Peyer's patch (tissue), 4 donors: ENCODE results near the gene SLC9A3. TPM values are rescaled to one million over a fixed set of nuclear protein-coding genes. Genes with fewer than 3 reads are reported as not detected.
"Not testable (repeated sequence)": the region's sequence is repeated elsewhere in the genome, so short reads cannot be mapped to it uniquely, and the experiment has no call there.

Experiments
- DNase-seq, 3 donors: peaks; one replicate each; pipeline ENCODE4 v3.0.0-alpha.2; 2017 to 2019
- H3K27ac ChIP-seq, 4 donors: fragments of 200-600 bp; sonication (generic); one replicate each; pipeline ENCODE4 v1.5.1; 2016 to 2019
- H3K27me3 ChIP-seq, 2 donors: fragments of 200-600 bp; sonication (generic); one replicate each; pipeline ENCODE4 v1.5.1; 2019
- H3K36me3 ChIP-seq, 3 donors: fragments of 200-600 bp; sonication (generic); one replicate each; pipeline ENCODE4 v1.5.1; 2016 to 2019
- H3K4me1 ChIP-seq, 4 donors: fragments of 200-600 bp; sonication (generic); one replicate each; pipeline ENCODE4 v1.5.1; 2016 to 2019
- H3K4me3 ChIP-seq, 4 donors: fragments of 200-600 bp; sonication (generic); 1 replicate in 3 of 4; 2 replicates in 1 of 4; pipeline ENCODE4 v1.5.1; 2016 to 2019; ENCODE audit warnings: mild to moderate bottlenecking in 1 of 4
- H3K9me3 ChIP-seq, 4 donors: fragments of 200-600 bp; sonication (generic); one replicate each; pipeline ENCODE4 v1.5.1; 2016 to 2019; ENCODE audit warnings: mild to moderate bottlenecking in 1 of 4
- CTCF ChIP-seq, 6 experiments: fragments of 450-650 bp in 4 of 6; fragments of 200-600 bp in 2 of 6; sonication (generic) in 1 of 6; IDR thresholded peaks; one replicate each; pipeline ENCODE4 v1.5.1; 2017 to 2019; ENCODE audit warnings: antibody characterized with exemption in 6 of 6, mild to moderate bottlenecking in 3 of 6, moderate library complexity in 1 of 6
- POLR2A ChIP-seq, 2 donors: fragments of 450-650 bp; IDR thresholded peaks; one replicate each; pipeline ENCODE4 v1.5.1; 2017; ENCODE audit warnings: antibody characterized with exemption in 2 of 2, mild to moderate bottlenecking in 2 of 2, moderate library complexity in 2 of 2
- total RNA-seq, 4 donors: library from RNA; depleted of rRNA; stranded (reverse); fragments of >200 nt; gene quantifications; one replicate each; pipeline ENCODE4 v1.1.0, GENCODE V29; 2016

The SLC9A3 gene
- total RNA-seq, 4 donors from 2014 or later = 16.5 to 320 (median 283) TPM

DNA sequence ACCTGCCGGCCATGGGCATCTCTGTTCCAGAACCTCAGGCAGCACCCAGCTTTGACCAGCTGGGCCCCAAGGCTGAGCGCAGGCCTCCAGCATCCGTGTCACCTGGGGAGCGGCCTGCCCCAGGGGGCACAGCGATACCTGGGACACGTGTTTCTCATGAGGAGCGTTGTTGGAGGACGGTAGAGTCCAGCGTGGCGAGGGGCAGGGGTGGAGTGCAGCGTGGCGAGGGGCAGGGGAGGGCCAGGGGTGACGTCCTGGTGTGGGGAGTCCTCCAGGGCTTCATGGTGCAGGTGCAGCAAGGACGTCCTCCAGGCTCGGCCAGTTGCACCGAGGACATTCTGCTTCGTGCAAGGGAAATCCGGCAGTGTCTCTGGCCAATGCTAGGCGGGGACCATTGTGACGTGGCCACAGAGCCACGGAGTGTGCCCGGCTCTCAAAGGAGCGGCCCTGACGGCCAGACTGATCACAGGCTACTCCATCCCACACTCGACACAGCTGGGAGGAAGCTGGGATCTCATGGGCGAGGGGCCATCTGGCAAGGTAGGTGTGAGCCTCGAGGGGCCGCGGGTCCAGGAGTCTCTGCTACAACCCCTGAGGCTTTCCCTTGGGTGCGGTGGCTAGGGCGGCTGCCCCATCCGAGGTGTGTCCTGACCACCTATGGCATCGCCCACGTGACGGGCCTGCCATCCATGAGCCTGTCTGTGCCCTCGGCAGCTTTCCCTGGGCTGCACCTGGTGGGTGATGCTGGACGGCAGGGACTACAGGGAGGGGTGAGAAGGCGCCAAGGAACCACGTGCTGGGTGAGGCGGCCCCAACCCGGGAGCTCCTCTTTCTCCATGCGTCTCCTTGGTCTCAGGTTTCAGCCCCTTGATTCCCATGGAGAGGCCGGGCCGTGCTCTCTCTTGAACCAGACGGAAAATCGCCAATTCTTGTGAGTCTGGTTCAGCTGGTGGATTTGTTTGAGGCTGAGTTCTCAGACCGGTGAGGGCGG, 33.8 kb downstream of the SLC9A3 start:
- peaks cover 0 to 4% (median 0%) of the 10 kb centered on the region in 3 donors for H3K36me3 ChIP-seq
- no peaks in the 10 kb centered on the region for H3K27me3 ChIP-seq
- no peak overlapping the region for H3K27ac ChIP-seq
- no peaks in the 10 kb centered on the region for H3K9me3 ChIP-seq
- H3K4me3 ChIP-seq = no peak overlapping the region
- no peak for DNase-seq
- TF ChIP-seq POLR2A (IDR thresholded peaks at IDR 0.05) (no peak), CTCF (IDR thresholded peaks at IDR 0.05) (no peak)
- H3K4me1 ChIP-seq = peaks cover 0 to 7% (median 0%) of the 10 kb centered on the region in 4 donors

DNA sequence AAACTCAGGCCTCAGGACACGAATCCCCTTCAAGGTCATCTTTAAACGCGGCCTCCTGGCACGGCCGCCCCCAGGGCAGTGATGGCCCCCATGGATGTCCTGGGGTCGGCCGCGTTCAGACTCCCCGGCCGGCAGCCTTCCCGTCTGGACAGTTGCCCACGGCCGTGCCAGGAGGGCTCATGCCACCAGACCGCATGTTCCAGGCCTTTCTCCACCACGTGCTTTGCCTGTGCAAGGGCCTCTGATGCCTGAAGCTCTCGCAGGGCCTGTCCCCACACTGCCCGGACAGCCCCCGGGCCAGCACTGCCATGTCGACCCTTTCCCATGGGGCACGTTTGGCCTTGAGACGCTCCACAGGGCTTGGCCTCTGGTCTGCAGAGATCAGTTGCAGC, 34.6 kb downstream of the SLC9A3 start:
- H3K4me1 ChIP-seq = peaks cover 0 to 7% (median 0%) of the 10 kb centered on the region in 4 donors
- no peak overlapping the region for H3K4me3 ChIP-seq
- H3K27me3 ChIP-seq = no peaks in the 10 kb centered on the region
- no peaks in the 10 kb centered on the region for H3K9me3 ChIP-seq
- no peak for DNase-seq
- H3K27ac ChIP-seq = no peak overlapping the region
- no peak for TF ChIP-seq POLR2A (IDR thresholded peaks at IDR 0.05)
- no peak for TF ChIP-seq CTCF (IDR thresholded peaks at IDR 0.05)
- H3K36me3 ChIP-seq = peaks cover 0 to 4% (median 0%) of the 10 kb centered on the region in 3 donors

DNA sequence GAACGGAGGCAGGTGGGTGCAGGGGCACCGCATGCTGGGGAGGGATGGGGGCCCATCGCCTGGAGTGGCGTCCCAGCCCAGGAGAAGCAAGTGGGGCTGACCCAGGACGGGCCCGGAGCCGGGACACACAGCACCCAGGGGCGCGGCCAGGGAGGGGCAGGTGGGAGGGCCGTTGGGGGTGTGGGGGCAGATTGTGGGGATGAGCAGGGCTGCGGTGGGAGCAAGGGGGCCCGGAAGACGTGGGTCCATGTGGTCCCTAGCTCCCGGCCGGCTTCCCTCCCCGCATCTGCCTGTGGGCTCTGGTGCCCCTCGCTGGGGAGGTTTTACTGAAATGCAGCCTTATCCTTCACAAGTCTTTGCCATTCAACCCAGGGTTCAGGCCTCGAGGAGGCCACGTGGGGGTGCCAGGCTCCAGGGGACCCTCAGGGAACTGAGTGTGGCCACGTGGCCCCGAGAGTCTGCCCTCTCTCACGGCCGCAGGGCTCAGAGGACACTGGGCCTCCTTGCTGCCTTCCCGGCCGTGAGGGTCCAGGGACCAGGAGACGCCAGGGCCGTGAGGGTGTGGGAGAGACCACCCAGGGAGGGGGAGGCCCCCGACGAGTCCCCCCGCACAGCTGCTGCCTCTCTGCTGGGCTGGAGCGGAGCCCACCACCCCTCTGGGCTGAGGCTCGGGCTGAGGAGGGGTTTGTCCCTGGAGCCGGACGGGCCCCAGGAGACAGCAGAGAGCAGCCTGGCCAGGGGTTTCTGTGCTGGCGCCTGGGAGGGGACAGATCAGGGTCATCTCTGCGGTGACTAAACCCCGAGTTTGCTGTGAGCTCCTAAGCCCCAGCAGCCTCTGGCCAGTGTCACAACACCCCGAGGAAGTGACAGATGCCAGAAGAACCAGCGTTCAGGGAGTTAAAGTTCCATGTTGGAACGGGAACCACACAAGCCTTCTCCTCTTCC, 35.2 kb downstream of the SLC9A3 start:
- no peak for TF ChIP-seq POLR2A (IDR thresholded peaks at IDR 0.05)
- no peak for TF ChIP-seq CTCF (IDR thresholded peaks at IDR 0.05)
- Histone ChIP-seq H3K4me1 (peaks cover 0 to 7% (median 0%) of the 10 kb centered on the region in 4 donors), H3K27ac (no peak overlapping the region), H3K9me3 (no peaks in the 10 kb centered on the region), H3K36me3 (peaks cover 0 to 4% (median 0%) of the 10 kb centered on the region in 3 donors), H3K4me3 (no peak overlapping the region), H3K27me3 (no peaks in the 10 kb centered on the region)
- DNase-seq = no peak

DNA sequence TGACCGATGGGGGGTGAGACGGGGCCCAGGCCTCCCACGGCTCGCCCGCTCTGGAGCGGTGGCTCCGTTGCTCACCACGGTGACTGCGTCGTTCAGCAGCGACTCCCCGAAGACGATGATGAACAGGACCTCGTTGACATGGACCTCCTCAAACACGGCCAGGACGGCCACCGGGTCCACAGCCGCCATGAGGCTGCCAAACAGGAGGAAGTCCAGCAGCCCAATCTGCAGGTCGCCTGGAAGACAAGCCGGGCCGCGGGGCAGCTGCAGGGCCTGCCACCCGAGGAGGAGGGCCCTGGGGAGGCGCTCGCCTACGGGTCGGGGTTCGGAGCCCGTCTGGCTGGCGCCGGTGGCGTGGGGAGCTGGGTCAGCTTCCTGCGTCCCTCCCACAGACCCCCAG, 36.0 kb downstream of the SLC9A3 start:
- H3K9me3 ChIP-seq = no peaks in the 10 kb centered on the region
- peaks cover 0 to 4% (median 0%) of the 10 kb centered on the region in 3 donors for H3K36me3 ChIP-seq
- no peak for DNase-seq
- H3K27ac ChIP-seq = no peak overlapping the region
- no peaks in the 10 kb centered on the region for H3K27me3 ChIP-seq
- peaks cover 0 to 7% (median 0%) of the 10 kb centered on the region in 4 donors for H3K4me1 ChIP-seq
- H3K4me3 ChIP-seq = no peak overlapping the region
- TF ChIP-seq POLR2A (IDR thresholded peaks at IDR 0.05) (no peak), CTCF (IDR thresholded peaks at IDR 0.05) (no peak)

- not testable (repeated sequence) for H3K27ac ChIP-seq, H3K4me3 ChIP-seq, H3K4me1 ChIP-seq, H3K36me3 ChIP-seq, H3K9me3 ChIP-seq, DNase-seq, H3K27me3 ChIP-seq
Observed at GRCh38 chr5:486597-486996, 37.7 kb downstream of the SLC9A3 start.
